ENCODE results near the gene CDK15.

Gene CDK15

GRCh38 chr2:201891676-201892075 lies 85.3 kb downstream of the CDK15 start:
- DNase-seq (ENCODE audit: low read depth) = no peak
- H3K4me3 ChIP-seq (ENCODE audit: low read depth, low read length) = no peak overlapping the region

DNA sequence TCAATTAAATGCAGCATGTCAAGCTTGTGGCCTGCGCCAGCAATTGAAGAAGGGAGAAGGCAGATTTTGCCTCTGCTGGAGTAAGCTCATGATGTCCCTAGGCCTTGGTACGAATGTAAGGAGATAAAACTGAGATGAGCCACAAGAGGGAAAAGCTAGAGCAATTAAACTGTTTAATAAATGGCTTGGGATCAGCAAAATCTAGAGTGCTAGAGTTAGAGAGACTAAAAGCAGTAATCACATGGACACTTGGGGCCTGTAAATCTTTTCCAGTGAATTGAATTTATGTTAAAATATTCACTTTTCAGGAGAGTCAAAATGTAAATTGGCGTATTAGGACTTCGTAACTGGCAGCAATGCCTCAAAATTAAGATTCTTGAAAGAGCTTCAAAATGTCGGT lies 86.2 kb downstream of the CDK15 start:
- no peak overlapping the region for H3K4me3 ChIP-seq (ENCODE audit: low read depth, low read length)
- no peak for DNase-seq (ENCODE audit: low read depth)

- DNase-seq (ENCODE audit: low read depth) = no peak
- H3K4me3 ChIP-seq (ENCODE audit: low read depth, low read length) = no peak overlapping the region
Observed at GRCh38 chr2:201900362-201900761, 94.0 kb downstream of the CDK15 start.

GRCh38 chr2:201901786-201902185 lies 95.4 kb downstream of the CDK15 start:
- no peak for DNase-seq (ENCODE audit: low read depth)
- H3K4me3 ChIP-seq (ENCODE audit: low read depth, low read length) = no peak overlapping the region

DNA sequence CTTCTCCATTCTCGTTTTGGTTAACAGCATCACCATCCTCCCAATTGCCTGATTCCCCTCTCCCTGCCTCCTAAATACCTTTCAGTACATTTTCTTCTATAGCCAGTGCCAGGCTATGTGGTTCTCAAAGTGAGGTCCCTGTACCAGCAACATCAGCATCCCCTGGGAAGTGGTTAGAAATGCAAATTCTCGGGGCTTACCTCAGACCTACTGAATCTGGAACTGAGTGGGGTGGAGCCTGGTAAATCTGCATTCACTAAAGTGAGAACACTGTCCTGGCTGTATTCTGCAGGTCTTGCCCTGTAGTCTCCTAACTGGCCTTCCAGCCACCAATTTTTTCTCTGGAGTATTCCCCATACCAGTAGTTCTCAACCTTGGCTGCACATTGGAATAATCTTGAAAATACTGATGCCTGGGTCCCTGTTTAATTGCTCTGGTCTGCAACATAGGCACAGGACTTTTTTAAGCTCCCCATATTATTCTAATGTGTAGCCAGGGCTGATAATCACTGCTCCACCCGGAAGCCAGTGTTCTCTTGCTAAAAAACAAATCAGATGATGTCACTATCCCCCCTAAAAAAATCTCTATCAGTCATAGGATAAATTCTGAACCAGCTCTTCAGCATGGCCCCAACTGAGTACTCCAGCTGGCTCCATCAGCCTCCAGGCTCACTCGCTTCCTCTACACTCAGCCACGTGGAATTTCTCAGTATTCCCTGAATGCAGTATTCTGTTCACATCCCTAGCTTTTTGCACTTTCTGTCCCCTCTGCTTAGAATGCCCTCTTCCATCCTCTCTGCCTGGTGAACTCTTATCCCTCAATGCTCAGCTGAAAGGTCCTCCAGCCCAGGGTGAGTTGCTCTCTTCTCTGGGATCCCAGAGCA lies 98.4 kb downstream of the CDK15 start:
- H3K4me3 ChIP-seq (ENCODE audit: low read depth, low read length) = no peak overlapping the region
- DNase-seq (ENCODE audit: low read depth) = no peak

DNA sequence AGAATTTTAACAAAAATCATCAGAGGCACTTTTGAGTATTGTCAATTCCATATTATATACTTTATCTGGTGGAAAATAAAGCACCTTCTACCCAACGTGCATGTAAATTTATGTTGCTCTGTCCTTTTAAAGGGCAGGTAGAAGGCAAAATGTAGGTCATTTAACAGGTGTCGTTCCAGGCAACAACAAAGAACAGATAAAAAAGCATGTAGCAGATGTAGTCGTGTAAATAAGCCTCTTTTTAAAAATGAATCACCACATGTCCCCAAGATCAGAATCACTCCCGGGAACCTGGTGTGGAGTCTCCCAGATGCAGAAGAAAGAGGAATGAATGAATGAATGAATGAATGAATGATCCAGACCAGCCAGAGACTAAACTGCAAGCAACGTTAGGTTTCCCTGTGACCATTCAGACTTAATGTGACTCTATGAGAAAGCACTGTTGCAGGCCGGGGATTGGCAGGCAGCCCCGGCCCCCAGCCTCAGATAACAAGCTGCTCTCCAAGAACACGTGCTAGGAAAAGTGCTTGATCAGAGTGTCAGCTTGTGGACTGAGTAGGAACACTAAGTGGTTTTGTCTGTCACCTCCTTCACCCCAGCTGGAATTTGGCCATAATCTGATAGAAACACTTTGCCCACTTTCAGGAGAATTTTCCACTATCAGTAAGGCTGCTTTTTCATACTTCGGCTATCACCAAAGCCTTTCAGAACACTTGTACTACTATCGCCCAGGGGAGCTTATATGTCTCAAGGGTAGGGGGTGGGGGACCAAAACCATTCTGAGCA lies 100.6 kb downstream of the CDK15 start:
- H3K4me3 ChIP-seq (ENCODE audit: low read depth, low read length) = no peak overlapping the region
- no peak for DNase-seq (ENCODE audit: low read depth)

DNA sequence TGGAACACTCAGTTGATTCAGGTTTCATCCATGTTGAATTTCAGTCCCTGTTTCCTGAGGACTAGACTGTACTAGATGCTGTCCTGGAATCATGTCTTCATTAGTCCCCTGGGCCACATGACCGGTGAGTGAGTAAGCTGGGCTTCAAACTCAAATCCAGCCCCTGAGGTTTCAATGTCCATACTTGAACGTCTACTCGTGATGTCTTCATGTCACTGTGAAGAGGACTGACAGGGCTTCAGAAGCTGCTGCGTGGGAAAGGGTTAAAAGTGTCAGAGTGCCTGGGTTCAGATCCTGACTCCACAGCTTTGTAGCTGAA lies 101.2 kb downstream of the CDK15 start:
- no peak for DNase-seq (ENCODE audit: low read depth)
- no peak overlapping the region for H3K4me3 ChIP-seq (ENCODE audit: low read depth, low read length)

- no peak overlapping the region for H3K4me3 ChIP-seq (ENCODE audit: low read depth, low read length)
- DNase-seq (ENCODE audit: low read depth) = no peak
Observed at GRCh38 chr2:201908901-201909300, 102.6 kb downstream of the CDK15 start.

- peak overlapping the region; percentile 33 for H3K4me3 ChIP-seq (ENCODE audit: low read depth, low read length)
- DNase-seq (ENCODE audit: low read depth) = peak; percentile 80
Observed at GRCh38 chr2:201909348-201909747, 103.0 kb downstream of the CDK15 start.

DNA sequence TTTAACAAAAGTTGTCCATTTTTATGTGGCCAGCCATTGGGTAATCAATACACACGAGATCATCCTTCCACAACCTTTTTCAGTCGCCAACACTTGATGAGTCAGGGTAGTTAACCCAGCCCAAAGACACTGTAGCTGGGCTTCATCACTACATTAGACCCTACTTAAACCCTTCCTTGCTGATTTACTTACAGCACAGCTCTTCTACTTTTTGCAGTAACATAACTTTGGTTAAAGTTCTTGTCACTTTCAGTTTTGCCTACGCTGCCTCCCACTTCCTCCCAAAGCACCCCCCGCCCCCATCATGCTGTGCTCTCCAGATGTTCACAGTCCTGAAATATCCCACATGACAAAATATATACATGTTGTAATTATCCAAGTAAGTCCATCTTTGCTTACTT lies 103.6 kb downstream of the CDK15 start:
- DNase-seq (ENCODE audit: low read depth) = peak; percentile 74
- peak overlapping the region; percentile 33 for H3K4me3 ChIP-seq (ENCODE audit: low read depth, low read length)

- H3K4me3 ChIP-seq (ENCODE audit: low read depth, low read length) = no peak overlapping the region
- DNase-seq (ENCODE audit: low read depth) = no peak
Observed at GRCh38 chr2:201911372-201911771, 105.0 kb downstream of the CDK15 start.

DNA sequence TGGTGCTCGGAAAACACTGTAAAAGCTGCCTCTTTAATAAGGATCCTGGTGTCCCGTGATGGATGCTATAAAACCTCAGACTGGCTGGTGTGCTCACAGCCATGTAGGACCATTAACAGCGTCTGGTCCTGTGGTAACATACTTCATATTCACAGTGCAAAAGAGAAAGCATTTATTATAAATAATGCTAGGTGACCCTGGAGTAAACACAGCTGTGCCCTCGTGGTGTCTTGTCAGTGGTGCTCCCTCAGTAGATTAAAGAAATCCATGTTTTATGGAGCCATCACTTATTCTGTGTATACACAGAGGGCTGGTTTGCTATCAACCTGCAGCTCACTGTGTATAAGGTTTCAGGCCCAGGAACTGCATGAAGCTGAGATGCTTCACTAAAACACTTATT lies 106.9 kb downstream of the CDK15 start:
- no peak for DNase-seq (ENCODE audit: low read depth)
- no peak overlapping the region for H3K4me3 ChIP-seq (ENCODE audit: low read depth, low read length)

DNA sequence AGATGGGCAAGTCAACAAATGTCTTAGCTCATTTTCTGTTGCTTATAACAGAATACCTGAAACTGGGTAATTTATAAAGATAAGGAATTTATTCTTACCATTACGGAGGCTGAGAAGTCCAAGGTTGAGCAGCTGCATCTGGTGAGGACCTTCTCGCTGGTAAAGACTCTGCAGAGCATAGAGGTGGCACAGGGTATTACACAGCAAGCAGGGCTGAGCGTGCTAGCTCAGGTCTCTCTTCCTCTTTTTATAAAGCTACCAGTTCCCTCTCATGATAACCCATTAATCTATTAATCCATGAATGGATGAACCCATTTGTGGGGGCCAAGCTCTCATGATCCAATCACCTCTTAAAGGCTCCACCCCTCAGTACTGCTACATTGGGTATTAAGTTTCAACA lies 109.1 kb downstream of the CDK15 start:
- no peak overlapping the region for H3K4me3 ChIP-seq (ENCODE audit: low read depth, low read length)
- no peak for DNase-seq (ENCODE audit: low read depth)

GRCh38 chr2:201916565-201916964 lies 110.2 kb downstream of the CDK15 start:
- H3K4me3 ChIP-seq (ENCODE audit: low read depth, low read length) = no peak overlapping the region
- DNase-seq (ENCODE audit: low read depth) = no peak

DNA sequence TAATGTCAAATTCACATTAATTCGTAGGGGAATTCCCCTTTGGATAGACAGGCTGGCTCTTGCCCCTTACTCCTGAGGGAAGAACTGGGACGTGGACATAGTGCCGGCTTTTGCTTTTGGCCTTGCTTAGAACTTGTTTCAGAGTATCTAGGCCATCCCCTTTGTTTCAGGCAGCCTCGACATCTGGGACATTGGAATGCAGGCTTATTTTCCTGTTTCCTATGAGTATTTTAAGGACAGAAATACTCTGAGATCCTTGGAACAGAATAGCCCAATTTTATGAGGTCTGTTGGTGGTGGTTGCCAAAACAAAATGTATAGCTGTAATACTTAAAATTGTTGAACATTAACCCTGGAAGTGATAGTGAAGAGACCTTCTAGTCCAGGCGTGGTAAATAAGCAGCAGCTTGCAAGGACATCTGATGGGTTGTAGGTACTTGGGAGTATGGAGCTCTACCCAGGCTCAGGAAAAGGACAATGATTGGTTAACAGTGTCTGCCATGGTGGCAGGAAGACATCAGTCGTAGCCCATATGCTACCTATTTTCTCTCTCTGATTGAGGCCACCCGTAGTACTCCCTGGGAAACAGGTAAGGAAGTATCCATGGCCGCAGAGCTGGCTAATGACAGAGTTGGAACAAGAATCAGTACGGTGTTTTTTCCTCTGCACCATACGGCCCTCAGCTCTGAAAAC lies 112.4 kb downstream of the CDK15 start:
- no peak for DNase-seq (ENCODE audit: low read depth)
- no peak overlapping the region for H3K4me3 ChIP-seq (ENCODE audit: low read depth, low read length)

- no peak overlapping the region for H3K4me3 ChIP-seq (ENCODE audit: low read depth, low read length)
- DNase-seq (ENCODE audit: low read depth) = no peak
Observed at GRCh38 chr2:201919308-201919634, 112.9 kb downstream of the CDK15 start.

- H3K4me3 ChIP-seq (ENCODE audit: low read depth, low read length) = no peak overlapping the region
- no peak for DNase-seq (ENCODE audit: low read depth)
Observed at GRCh38 chr2:201923436-201924328, 117.3 kb downstream of the CDK15 start.

GRCh38 chr2:201924453-201924852 lies 118.1 kb downstream of the CDK15 start:
- DNase-seq (ENCODE audit: low read depth) = no peak
- H3K4me3 ChIP-seq (ENCODE audit: low read depth, low read length) = no peak overlapping the region

DNA sequence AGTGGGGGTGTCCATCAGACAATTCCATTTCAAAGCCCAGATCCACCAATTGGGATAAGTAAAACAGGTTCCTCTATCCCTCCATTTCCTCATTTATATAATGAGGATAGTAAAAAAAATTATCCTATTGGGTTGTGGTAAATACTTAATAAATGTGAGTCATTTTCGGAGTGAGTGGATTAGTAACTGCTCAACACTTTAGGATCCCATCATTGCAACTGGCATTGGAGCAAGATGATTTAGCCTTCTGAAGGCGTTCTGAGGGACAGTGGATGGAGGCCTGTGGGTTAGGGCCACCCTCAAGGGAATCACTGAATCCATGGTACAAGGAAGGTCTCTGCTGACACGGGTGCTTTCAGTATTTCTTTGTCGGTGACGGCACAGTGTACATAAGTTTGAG lies 118.7 kb downstream of the CDK15 start:
- DNase-seq (ENCODE audit: low read depth) = no peak
- H3K4me3 ChIP-seq (ENCODE audit: low read depth, low read length) = no peak overlapping the region

DNA sequence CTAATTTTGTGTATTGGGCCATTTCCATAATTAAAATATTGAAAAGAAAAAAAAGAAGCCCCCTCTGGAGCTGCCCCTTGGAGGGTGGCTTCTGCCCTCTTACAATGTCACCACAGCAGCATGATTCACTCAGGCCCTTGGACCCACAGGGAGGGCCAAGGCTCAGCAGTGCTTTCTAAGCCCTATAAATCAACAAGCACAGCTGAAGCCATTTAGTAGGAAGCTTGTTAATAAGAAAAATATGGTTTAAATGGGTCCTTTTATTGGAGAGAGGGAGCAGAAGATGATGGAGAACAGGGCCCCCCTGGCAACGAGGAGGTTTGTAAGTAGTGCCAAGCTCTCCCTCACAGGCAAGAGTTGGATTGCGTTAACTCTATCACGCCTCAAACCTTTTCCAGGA lies 119.7 kb downstream of the CDK15 start:
- no peak overlapping the region for H3K4me3 ChIP-seq (ENCODE audit: low read depth, low read length)
- DNase-seq (ENCODE audit: low read depth) = no peak
